Loucy (cell line): ENCODE data around the gene NPHP3.

Experiments used
- H2AFZ ChIP-seq: fragments of 200-600 bp; sonication (generic); 2 replicates; pipeline ENCODE4 v1.6.0; 2016; ENCODE audit warnings: antibody characterized with exemption, mild to moderate bottlenecking, low read length, moderate library complexity
- H3F3A ChIP-seq: fragments of 200-600 bp; 2 replicates; pipeline ENCODE4 v1.6.0; 2016; ENCODE audit warnings: antibody characterized with exemption, low read depth, mild to moderate bottlenecking
- H3K27me3 ChIP-seq: fragments of 200-600 bp; sonication (generic); 2 replicates; pipeline ENCODE4 v1.6.1; 2014; ENCODE audit warnings: low read length, mild to moderate bottlenecking; ENCODE audit not compliant: insufficient read depth, poor library complexity, severe bottlenecking
- H3K36me3 ChIP-seq: fragments of 200-600 bp; sonication (generic); 2 replicates; pipeline ENCODE4 v1.6.1; 2016; ENCODE audit warnings: low read length; ENCODE audit not compliant: insufficient read depth
- H3K4me1 ChIP-seq: fragments of 200-600 bp; sonication (generic); 2 replicates; pipeline ENCODE4 v1.5.1; 2014; ENCODE audit warnings: low read length, mild to moderate bottlenecking; ENCODE audit not compliant: insufficient read depth, poor library complexity, severe bottlenecking
- H3K4me2 ChIP-seq: fragments of 200-600 bp; sonication (generic); 2 replicates; pipeline ENCODE4 v1.6.0; 2014; ENCODE audit warnings: antibody characterized with exemption, low read length, low read depth, mild to moderate bottlenecking; ENCODE audit not compliant: poor library complexity, severe bottlenecking
- H3K4me3 ChIP-seq: fragments of 200-600 bp; sonication (generic); 2 replicates; pipeline ENCODE4 v1.5.1; 2014; ENCODE audit warnings: low read length, mild to moderate bottlenecking, mixed read lengths; ENCODE audit not compliant: poor library complexity, severe bottlenecking
- H3K79me2 ChIP-seq: fragments of 200-600 bp; sonication (generic); 2 replicates; pipeline ENCODE4 v1.6.1; 2014; ENCODE audit warnings: low read length; ENCODE audit not compliant: insufficient read depth
- H3K9ac ChIP-seq: fragments of 200-600 bp; sonication (generic); 2 replicates; pipeline ENCODE4 v1.6.0; 2014; ENCODE audit warnings: mild to moderate bottlenecking, low read depth, low read length, moderate library complexity; ENCODE audit not compliant: poor library complexity, severe bottlenecking
- H3K9me2 ChIP-seq: fragments of 200-600 bp; sonication (generic); replicated peaks from 2 replicates; pipeline ENCODE4 v1.6.1; 2016; ENCODE audit warnings: low read depth, low read length, mixed read lengths
- H3K9me3 ChIP-seq: fragments of 200-600 bp; sonication (generic); 2 replicates; pipeline ENCODE4 v1.6.1; 2014; ENCODE audit warnings: mild to moderate bottlenecking, antibody characterized with exemption, low read length, low read depth; ENCODE audit not compliant: insufficient read depth
- H4K20me1 ChIP-seq: fragments of 200-600 bp; sonication (generic); 2 replicates; pipeline ENCODE4 v1.6.0; 2014; ENCODE audit warnings: antibody characterized with exemption, low read length, mild to moderate bottlenecking; ENCODE audit not compliant: insufficient read depth, poor library complexity, severe bottlenecking
- CTCF ChIP-seq: fragments of 200-600 bp; sonication (generic); conservative IDR thresholded peaks from 2 replicates; pipeline ENCODE4 v1.5.1; 2014; ENCODE audit warnings: mild to moderate bottlenecking, antibody characterized with exemption, low read length
- EZH2phosphoT487 ChIP-seq: fragments of 200-600 bp; IDR thresholded peaks from 2 replicates; pipeline ENCODE4 v1.6.1; 2018; ENCODE audit warnings: antibody characterized with exemption, mild to moderate bottlenecking, moderate library complexity, borderline replicate concordance

Gene NPHP3

DNA sequence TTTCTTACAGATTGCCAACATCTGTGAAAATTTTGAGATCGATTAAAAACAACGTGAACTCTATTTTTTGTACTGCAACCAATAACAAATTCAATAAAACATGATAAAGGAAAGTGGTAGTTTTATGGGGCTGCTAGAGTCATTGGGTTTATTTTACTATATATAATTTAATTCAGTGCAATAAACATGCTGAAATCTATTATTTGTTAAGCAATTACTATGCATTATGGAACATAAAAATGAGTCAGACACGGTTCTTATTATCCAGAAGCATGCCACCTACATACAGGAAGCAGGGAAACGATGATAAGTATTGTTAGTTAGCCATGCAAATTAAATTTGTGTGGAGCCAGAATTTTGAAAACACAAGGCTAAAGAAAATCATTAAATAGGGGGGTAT is 27.2 kb downstream of the NPHP3 start:
- Histone ChIP-seq H3K27me3 (no peaks in the 10 kb centered on the region), H3K4me2 (no peak overlapping the region), H3K79me2 (no peaks in the 10 kb centered on the region), H3K9me3 (no peaks in the 10 kb centered on the region), H3K36me3 (peaks cover 75% of the 10 kb centered on the region; the same call in 1 of the 2 replicates), H3K4me3 (no peak overlapping the region), H3K9ac (no peak overlapping the region), H4K20me1 (no peaks in the 10 kb centered on the region), H3F3A (no peaks in the 10 kb centered on the region), H3K4me1 (no peaks in the 10 kb centered on the region), H3K9me2 (no peaks in the 10 kb centered on the region), H2AFZ (no peak overlapping the region)
- TF ChIP-seq EZH2phosphoT487: no peak
- no peak for TF ChIP-seq CTCF

DNA sequence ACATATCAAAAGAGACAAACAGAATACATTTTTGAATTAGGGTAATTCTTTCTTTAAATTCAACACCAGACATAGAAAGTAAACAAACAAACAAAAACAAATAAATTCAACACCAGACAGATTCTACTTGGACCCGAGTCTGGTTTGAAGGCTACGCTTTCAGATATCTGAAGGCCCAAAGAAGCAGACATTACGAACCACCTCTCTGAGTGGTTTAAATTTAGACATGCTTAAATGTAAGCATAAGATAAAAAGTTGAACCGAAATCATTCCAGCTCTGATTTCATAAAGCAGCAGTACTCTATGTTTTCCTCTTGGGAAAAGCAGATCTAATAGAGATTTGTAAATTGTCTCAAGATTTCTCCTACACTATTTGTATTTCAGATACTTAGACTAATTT is 32.2 kb downstream of the NPHP3 start:
- no peak overlapping the region for H3K4me2 ChIP-seq
- H2AFZ ChIP-seq: no peak overlapping the region
- H3K9me3 ChIP-seq: no peaks in the 10 kb centered on the region
- peaks cover 70% of the 10 kb centered on the region for H3K36me3 ChIP-seq
- no peaks in the 10 kb centered on the region for H4K20me1 ChIP-seq
- H3K79me2 ChIP-seq: no peaks in the 10 kb centered on the region
- no peak overlapping the region for H3K4me3 ChIP-seq
- no peaks in the 10 kb centered on the region for H3K9me2 ChIP-seq
- no peak overlapping the region for H3K9ac ChIP-seq
- no peak for TF ChIP-seq EZH2phosphoT487
- TF ChIP-seq CTCF: no peak
- H3F3A ChIP-seq: no peaks in the 10 kb centered on the region
- no peaks in the 10 kb centered on the region for H3K27me3 ChIP-seq
- H3K4me1 ChIP-seq: no peaks in the 10 kb centered on the region

DNA sequence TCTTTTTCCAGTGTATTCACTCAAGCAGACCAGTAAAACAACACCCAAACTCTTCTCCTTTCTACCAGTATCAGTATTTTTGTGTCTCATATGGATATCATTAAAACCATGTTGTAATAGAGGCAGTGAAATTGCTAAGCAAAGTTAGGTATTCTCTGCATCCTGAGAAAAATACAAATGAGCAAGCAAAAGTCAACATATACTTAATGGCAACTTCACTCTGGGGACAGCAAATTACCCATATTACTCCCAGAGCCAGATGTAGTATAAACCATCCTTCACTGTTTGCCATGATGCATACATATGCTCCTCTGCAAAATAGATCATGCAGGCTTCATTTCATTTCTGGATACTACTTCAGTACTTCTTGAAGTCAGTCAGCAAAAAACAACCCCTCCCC is 40.0 kb downstream of the NPHP3 start:
- Histone ChIP-seq H3K4me3 (no peak overlapping the region), H3F3A (no peaks in the 10 kb centered on the region), H3K4me2 (no peak overlapping the region), H3K9me3 (no peaks in the 10 kb centered on the region), H3K36me3 (peaks cover 45% of the 10 kb centered on the region; the same call in 1 of the 2 replicates), H3K4me1 (no peaks in the 10 kb centered on the region), H3K9ac (no peak overlapping the region), H3K27me3 (no peaks in the 10 kb centered on the region), H3K9me2 (no peaks in the 10 kb centered on the region), H4K20me1 (no peaks in the 10 kb centered on the region), H2AFZ (no peak overlapping the region), H3K79me2 (no peaks in the 10 kb centered on the region)
- TF ChIP-seq EZH2phosphoT487 (no peak), CTCF (no peak)
